Amniotic stem cell (primary cell): ENCODE measurements around the gene CST9.
"Not testable (repeated sequence)": the region's sequence is repeated elsewhere in the genome, so short reads cannot be mapped to it uniquely, and the experiment has no call there.

Experiments used
- DNase-seq: peaks from one replicate; lab custom pipeline; 2025; lab: John Stamatoyannopoulos, UW

Gene CST9

DNA sequence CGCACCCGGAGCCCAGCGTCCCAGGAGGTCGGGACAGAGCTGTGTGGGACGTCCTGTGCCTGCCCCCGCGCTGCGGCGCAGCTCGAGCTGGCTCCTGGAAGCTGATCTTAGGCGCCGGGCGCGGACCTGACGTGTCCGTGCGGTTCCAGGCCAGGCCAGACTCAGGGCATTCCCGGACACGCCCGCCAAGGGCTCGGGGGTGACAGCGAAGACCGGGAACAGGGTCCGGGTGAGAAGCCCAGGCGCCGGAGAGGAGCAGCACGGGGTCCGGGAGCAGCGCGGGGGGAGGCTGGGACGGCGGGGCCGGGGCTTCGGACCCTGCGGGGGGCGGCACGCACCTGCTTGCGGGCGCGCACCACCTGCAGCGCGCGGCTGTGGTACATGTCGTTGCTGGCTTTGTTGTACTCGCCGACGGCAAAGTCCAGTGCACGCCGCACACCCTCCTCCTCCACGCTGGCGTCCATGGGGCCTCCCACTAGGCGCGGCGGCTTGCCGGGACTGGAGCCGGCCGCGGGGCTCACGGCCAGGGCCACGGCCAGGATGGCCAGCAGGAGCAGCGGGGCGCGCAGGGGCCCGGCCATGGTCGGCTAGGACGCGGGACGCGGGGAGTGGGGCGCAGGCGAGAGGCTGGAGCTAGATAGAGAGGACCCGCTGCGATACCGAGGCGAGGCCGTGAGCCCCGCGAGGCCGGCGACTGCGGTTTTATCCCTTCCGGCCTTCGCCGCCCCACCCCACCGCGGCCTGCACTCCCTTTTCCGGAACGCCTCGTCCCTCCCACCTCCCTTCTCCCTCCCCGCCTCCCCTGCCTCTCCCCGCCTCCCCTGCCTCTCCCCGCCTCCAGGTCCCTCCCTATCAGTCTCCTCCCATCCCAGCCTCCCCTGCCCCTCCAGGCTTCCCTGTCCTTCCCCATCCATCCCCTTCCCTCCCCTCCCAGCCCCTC, 31.8 kb upstream of the CST9 start, which contains the start of gene CST3:
Gene CST3 (minus strand): TSS at position 674 of the 940 bp plus-strand sequence. CDS start 93 bp downstream, at position 581.
- DNase-seq, result peak; percentile 78

DNA sequence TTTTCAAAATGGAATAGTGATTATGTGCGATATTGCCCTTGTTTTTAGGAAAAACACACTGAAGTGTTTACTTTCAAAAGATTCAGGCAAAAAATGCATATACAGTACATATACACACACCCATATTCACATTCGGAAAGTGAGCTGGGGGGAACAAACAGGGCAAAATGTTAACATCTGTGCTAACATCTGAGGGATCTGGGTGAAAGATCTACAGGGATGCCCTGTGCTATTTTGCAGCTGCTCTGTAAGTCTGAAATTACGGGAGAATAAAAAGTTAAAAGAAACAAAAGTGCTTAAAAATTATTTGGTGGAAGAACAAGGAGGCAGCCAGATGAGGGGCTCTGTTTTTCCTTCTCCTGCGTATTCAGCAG, 31.2 kb upstream of the CST9 start:
- no peak for DNase-seq

- DNase-seq, result no peak
Observed at GRCh38 chr20:23636182-23636907, 30.6 kb upstream of the CST9 start.

DNA sequence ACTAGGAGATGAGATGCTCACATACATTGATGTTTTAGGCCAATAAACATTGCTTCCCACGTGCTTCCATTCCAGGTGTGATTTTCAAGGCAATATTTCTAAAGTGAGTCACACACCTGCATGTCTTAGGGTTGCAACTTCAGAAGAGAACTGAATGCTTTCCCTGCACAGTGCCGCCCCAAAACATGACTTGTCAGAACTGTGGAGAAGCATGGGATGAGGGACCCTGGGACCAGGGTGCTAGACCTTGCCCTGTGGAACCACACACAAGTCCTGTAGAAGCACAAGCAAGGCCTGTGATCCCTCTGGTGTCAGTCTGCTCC, 30.0 kb upstream of the CST9 start:
- not testable (repeated sequence) for DNase-seq

DNA sequence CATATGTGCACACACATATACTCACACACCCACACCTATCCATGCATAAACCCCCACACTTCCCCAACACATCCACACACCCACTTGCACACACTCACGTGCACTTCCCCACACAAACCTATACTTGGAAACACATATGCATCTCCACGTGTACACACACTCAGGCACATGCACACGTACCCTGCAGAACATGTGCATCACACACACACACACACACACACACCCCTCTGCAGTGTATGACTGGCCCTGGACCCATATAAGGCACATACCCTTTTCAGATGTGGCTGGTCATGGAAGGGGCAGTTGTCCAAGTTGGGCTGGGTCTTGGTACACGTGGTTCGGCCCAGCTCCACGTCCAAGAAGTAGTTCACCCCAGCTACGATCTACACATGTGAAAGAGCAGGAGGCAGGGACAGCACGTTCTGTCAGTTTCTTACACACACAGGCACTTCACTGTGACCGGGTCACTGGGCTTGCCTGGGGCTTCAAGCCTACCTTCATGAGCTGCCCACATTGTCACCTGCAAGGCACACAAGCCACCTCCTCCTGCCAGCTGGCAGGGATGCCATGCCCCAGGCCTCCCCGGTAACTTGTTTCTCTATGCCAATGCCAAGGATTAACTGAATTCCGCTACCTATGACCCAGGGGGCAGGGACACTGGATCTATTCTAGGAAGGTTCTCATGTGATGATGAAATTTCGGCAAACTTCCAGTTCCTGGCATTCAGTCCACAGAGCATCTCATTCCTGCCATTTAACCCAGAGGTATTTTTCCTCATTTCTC, 29.5 kb upstream of the CST9 start:
- no peak for DNase-seq

DNA sequence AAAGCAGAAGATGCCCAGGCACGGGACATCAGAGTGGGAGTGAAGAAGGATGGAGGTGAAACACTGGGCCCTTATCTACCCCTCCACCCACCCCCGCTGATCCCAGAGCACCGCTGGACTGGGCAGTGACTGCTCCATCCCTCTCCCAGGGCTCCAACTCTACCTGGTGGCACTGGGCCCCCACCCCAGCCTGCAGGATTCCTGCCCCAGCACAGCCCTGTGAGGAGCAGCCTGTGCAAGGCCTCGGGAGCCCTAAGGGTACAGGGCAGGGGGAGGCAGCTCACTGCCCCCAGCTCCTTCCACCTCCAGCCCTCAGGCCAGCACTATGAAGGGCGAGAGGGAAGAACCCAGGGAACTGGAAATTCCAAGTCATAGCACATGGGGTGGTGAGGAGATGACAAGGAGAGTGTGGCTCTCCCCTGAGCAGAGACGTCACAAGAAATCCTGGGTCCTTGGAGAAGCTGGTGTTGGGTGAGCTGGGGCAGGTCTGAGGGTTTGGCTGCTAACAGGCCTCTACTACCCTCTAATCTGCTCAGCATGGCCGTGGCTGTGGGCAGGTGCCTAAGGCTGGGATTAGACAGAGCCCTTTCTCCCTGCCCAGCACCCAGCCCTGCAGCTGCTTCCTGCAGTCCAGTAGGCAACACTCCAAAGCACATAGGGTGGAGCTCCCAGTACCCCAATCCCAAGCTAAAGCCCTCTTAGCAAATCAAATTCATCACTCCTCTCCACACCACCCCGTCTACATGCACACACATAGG, 28.5 kb upstream of the CST9 start:
- no peak for DNase-seq

GRCh38 chr20:23632711-23633573, 27.2 kb upstream of the CST9 start:
- no peak for DNase-seq

GRCh38 chr20:23631981-23632710, 26.4 kb upstream of the CST9 start:
- DNase-seq, result no peak

DNA sequence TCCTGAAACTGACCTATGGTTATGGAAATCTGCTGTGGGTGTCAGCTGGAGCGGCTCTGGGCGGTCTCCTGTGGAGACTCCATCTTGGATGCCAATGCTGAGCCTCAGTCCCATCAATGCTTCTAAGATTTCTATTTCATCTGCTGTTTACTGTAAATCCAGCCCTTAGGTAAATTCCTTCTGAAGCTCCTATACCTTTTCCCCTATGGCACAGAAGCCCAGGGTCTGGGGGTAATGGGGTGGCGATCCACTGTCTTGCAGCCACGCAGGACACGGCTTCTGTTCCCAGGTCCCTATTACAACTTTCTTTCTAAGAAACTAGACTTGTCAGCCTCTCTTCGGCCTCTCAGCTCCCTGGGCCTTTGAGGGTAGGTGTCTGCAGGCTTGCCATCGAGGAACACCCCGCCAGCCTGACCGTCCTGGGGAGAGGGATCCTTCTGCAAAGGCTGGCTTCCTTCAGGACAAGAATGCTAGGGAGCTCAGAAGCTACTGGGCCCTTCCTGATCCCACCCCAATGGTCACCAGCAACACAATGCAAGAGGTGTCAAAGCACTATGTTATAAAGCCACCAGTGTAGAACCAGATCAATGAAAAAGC, 25.6 kb upstream of the CST9 start:
- DNase-seq, result no peak

- no peak for DNase-seq
Observed at GRCh38 chr20:23630392-23630849, 24.7 kb upstream of the CST9 start.

DNA sequence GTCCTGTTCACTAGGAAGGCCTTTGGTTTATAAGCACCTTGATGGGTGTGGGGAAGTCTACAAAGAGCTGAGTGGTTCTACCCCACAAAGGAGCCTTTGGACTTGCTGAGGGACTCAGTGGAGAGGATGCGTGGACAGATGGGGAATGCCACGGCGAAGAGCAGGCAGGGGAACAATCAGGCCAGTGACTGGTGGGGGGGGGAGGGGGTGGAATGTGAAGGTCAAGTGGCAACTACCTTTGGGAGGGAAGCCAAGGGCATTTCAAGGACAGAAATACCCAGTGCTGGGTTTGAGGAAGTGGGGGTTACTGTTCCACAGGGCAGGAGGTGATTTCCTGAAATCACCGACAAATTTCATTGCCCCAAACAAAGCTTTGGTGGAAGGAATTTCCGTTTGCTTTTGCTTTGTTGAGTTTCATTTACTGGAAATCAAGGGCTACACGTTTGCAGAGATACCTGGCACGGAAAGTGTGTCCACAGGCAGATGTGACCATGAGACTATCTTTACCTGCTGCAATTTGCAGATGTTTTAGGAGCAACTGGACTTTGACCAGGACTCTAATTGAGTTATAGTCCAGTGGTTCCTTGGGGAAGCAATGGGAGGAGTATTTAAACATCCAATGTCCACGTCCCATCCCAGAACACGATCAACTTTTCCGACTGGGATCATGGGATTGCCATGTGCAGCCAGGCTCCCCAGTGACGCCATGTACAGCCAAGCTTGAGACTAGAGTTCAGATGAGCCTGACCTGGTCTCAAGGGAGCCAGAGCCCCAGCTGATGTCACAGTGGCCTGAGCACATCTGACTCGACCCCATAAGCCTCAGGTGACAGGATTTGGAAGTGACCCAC, 24.1 kb upstream of the CST9 start:
- no peak for DNase-seq

DNA sequence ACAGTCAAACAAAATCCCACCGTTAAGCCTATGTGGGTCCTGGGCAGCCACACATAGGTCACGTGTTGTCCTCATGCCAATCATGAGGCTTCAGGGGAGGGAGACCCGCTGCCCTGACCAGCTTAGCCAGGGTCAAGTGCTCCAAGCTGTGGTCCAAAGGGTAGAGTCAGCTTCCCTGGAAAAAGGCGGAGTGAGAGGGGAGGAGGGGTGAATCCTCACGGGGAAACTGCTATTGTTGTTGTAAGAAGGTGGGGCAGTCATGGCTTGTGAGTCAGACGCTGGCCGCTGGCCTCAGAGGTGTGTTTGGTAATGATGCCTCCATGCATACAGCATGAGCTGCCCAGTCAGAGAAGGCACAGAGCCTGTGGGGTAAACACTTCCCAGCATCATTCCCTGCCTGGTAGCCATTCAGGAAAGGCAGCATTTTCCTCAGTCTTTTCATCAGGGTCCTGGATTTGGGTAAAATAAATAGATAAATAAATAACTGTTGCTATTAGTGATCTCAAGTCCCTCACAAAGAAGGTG, 23.4 kb upstream of the CST9 start:
- no peak for DNase-seq

DNA sequence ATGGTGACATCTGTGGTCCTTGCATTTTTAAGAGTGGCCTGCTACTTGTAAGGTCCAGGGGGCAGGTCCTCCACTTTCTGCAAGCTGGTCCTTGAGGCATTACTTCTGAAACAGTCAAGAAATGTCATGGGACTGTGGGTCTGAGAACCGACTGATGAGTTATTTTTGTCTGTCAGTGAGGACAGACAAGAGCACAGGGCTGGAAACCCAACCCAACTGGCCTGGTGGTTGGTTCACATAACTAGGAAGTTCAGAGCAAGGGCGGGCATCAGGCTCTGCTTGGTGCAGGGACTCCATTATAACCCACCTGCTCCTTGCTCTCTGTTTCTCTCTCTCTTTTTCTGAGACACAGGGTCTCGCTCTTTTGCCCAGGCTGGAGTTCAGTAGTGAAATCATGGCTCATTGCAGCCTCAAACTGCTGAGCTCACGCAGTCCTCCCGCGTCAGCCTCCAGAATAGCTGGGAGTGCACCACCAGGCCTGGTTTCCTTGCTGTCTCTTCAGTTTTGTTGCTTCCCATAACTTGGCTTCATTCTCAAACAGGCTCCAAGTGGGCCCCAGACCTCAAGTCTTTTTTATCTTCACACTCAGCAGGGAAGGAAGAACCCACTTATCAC, 22.8 kb upstream of the CST9 start:
- no peak for DNase-seq

DNA sequence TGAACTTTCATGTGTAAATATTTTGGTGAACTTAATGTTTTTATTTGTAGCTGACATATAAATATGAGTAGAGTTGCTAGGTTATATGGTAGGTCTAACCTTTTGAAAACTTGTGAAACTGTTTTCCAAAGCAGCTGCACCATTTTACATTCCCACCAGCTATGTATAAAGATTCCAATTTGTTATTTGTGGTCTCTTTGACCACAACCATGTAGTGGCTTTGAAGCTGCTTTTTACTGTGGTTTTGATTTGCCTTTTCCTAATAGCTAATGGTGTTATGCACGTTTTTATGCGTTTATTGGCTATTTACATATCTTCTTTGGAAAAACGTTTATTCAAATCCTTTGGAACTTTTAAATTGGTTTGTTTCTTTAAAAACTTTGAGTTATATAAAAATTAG, 21.8 kb upstream of the CST9 start:
- DNase-seq, result no peak

GRCh38 chr20:23626040-23626620, 20.4 kb upstream of the CST9 start:
- DNase-seq, result no peak

DNA sequence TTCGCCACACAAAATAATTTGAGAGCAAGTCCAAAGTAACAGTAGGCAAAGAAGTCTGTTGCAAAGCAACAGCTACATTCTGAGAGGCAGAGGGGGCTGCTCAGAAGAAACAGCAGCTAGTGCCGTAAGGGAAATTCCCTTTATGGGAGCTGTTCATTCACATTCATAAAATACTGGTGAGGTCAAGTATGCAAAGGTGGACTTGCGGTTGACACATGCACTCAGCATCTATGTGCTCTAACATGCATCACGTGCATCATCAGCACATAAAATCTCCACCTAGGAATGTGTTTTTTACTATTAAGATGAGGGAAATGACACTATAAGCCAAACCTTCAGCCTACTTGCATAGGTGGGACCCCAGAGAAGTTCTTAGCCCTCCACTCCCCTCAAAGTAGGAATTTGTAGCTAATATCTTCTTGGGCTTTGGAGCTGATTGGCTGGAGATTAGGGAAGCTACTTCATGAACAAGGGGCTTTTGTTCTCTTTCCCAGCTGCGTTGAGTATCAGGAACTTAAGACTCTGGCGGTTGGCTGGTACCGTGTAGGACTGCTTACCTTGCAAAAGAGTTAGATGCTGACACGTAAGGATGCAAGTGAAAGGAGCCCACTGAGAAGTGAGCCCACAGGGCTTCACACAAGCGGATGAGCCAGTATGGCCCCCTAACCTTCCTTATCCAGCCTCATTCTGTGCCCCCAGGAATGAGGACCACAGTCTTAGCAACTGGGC, 19.7 kb upstream of the CST9 start:
- DNase-seq, result no peak

DNA sequence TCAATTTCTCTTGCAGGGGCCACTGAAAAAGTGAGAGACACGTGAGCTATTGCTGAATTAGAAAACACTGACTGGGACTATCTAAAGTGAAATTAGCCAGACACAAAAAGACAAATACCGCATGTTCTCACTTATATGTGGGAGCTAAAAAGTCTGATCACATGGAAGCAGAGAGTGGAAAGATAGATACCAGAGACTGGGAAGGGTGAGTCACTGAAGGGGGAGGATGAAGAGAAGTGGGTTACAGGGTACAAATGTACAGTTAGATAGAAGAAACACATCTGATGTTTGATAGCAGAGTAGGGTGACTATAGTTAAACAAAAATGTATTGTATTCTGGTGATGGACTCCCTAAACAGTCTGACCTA, 18.6 kb upstream of the CST9 start:
- DNase-seq, result no peak
